HPDE6-E6E7 (cell line): Measurements from ENCODE around the gene ZXDC.

Source experiments
- DNase-seq: peaks from one replicate; pipeline ENCODE4 v3.0.0; 2011; ENCODE audit warnings: missing footprints; ENCODE audit errors: extremely low spot score

ZXDC gene

DNA sequence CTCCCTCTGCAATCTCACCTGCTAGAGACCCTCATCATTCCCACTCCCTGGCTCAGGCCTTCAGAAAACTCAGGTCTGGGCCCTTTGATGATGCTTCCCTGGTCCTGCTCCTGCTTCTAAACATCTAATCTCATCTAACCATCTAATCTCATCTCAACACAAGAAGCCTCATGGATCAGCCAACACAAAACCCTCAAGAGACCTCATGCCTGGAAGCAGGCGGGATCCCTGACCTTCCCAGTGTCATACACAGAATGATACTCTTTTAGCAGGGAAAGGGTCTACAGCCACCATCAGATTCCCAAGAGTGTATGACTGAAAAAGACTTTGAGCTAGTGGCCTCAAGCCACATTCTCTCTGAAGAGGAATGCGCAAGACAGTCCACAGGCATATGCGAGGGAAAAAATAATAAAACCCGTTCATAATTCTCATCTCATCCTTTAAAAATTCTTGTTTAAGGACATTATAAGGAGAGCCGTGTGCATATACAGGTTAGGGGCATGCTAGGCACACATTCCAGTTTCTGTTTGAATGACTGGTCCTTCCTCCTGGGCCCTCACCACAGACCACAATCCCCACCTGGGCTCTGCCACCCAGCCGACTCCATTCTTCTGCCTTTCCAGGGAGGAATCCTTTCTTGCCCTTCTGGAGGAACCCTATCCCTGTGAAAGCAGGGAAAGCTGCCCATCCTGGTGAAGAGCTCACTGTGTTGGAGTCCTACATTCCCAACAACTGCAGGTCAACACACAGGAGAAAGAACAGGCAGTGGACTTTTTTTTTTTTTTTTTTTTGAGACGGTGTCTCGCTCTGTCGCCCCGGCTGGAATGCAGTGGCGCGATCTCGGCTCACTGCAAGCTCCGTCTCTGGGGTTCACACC, 2.2 kb downstream of the ZXDC start:
- no peak for DNase-seq

DNA sequence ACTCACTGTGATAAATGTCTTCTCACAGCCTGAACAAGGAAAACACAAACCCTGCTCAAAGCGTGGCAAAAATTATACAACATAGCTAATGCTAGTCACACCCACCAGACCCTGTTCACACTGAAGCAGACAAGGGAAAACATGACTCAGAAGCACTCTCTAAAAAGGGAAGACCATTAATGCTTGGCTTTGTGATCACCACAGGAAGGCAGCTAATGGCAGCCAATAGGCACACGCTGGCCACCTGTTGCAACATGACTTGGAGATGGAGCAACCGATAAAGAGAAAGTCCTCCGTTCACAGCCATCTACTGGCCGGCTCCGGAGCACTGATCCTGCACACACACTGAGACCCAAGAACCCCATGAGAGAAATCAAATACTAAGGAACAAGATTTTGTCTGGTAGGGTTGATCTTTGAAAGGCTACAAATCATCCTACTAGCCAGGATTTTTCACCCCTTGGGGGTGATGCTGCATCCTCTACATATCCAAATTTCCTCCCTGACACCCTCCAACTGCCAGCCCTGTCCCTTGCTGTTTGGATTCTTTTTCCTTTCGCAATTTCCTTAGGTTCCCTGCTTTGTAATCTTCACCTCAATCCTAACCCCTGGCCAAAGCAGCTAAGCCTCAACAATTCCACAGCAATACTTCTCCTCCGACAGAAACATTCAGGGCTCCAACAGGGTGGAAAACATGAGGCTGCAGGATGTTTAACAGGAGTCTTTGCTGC, 3.2 kb downstream of the ZXDC start:
- peak; percentile 89 for DNase-seq

DNA sequence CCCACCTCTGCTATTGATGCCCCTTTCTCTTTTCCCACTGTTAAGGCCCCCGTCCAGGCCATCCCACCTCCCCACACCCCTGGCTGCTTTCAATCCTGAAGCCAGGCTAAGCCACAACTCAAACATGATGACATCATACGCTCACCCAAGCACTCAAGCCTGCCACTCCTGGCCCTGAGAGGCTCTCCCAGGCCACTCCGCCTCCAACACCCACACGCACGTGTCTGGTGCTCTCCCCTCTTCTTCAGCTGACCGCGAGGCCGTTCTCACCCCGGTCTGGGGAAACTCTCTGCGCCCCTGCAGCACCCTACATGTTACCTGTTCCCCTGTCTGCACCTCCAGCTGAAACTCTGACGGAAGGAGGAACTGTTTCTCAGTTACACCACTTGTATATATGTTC, 6.2 kb downstream of the ZXDC start:
- DNase-seq: no peak

DNA sequence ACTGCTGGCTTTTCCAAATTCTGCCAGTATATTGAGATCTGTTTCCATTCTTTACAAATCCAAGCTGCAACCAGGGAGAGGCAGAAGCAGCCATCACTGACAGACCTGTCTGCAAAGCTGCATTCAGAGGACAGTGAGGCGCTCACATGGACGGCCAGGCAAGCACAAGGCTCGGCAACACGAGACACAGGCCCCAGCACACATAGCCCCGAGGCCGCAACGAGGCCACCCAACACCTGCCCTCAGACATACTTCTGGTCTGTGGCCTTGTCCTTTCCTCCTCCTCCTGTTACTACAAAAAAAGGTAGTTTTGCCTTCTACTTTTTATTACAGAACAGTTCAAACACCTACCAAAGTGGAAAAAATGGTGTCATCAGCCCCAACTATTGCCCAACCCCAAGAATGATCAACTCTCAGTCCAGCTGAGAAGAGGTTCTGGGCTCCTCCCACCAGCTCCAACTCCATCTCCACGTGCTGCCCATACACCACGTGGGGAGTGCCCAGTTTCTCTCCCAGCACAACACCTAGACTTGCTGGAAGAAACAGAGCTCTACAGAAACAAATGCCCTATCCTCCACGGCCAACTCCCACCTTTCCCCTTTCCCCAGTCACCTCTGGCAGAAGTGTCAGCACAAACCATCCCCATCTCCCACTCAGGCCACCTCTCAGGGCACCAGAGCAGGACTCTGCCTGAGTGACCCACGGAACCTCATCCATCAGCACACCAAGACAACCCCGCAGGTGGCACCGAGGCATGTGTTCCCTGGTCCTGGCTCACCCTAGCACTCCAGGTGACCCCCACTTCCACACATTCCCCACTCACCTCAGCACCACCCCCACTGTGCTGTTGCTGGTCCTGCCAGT, 7.4 kb downstream of the ZXDC start:
- no peak for DNase-seq

DNA sequence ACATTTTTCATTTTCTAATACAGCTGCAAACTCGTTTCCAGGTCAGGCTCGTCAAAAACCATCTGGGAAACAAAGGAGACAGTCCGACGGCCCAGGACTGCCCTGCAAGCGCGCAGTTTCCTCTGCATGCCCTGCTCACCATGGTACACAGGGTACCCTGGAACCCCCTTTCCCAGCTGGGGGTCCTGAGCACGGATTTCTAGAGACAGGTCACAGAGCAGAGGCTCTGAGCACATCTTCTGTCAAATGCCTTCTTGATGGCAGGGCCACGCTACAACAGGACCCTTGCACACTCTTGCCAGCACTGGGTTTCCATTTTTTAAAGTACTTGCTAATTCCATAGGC, 8.1 kb downstream of the ZXDC start:
- no peak for DNase-seq

DNA sequence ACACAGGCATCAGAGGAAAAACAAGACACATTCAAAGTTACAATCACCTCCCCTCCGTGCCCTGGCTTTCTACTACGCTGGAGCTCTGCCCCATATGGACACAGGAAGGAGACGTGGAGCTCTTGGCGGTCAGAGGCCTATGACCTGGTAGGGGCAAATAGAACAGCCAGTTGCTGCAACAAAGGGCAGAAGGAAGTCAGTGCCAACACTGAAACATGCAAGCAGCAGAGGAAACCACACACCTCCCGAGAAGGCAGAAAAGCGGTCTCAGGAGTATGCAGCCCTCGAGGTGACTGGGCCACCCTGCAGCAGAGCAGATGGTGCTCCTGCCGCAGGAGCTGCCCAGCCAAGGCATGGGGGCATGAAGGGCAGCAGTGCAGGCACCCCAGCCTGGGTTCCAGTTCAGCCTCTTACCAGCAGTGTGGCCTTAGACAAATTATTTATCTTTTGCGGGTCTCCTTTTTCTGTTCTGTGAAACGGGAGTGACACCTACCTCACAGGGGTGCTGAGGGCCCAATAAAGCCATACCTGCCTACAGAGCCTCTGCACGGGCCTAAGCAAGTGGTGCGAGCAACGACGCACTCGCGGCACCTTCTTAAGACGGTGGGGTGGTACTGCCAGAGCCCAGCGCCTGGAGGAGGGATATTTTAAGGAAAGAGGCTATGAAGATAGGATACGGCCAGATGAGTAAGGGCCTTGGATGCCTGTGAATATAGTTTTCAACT, 8.6 kb downstream of the ZXDC start:
- no peak for DNase-seq

DNA sequence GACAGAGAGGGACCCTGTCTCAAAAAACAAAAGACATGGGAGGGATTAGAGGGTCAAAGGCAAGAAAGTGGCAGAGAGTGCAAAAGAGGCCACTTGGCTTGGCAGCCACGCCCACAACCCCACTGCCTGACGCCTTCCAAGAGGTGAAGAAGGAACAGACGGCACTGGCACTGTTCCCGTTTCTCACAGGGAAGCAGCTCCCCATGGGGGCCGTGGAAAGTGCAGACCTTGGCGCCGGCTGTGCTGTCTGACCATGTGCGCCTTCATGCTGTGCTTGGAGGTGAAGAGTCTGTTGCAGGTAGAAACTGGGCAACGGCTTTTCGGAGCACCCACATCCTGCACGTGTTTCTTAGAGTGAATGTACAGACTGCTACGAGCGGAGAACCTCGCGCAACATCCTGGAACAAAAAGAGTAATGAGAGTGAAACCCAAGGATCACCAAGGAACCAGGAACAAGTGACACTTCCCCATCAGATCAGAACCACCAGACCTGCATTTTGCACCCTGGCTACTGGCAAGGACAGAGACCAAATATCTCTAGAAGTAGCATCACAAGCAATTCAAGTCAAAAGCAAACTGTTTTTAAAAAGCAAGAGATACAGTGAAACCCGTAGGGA, 9.7 kb downstream of the ZXDC start:
- DNase-seq: no peak

DNA sequence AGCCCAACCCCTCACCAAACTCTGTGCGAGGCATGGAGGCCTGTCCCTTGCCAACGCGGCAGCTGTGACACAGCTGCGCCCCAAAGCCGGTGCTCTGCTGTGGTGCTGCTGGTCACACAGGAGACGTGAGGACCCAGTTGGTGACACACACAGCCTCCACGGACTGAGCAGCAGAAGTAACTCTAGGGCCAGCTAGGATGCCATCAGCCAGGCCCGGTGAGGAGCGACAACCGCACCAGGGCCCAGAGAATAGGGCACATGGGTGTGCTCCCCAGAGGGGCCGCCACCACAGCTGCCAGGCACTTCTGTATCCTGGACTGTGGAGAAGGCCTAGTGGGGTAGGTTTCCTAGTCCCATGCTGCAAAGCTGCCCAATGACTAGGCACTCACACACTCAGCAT, 10.7 kb downstream of the ZXDC start:
- no peak for DNase-seq

DNA sequence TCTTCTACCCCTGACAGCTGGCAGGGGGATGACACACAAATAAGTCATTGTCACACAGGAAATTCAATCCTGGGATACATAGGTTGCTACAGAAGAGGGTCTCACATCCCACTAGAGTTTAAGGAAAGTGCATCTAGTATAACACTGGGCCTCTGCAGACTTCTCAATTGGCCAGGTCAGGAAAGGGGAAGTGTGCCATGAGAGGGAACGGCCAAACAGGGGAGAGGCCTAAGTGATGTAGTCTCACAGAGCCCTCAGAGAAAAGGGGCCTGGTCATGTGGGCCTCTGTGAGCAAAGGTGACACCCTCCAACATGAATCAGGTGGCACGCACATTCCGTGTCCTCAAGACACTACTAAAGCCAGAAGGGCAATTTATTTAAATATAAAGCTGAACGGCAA, 11.2 kb downstream of the ZXDC start:
- DNase-seq: no peak

DNA sequence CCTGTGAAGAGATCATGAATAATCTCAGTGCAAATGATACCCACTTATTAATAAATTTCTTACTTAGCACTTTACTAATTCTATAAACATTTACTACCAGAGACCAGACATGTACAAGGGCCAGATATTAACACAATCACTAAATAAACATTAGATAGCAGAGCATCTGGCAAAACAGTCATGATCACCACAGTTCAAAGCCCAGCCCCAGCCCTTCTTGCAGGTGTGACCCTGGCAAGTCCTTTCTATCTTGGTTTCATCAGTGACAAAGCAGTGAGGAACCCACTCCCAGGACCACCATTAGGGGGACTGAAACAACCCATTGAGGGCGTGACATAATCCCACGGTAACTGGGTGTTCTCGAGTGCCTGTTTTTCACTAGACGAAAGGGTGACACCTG, 11.6 kb downstream of the ZXDC start:
- DNase-seq: no peak

DNA sequence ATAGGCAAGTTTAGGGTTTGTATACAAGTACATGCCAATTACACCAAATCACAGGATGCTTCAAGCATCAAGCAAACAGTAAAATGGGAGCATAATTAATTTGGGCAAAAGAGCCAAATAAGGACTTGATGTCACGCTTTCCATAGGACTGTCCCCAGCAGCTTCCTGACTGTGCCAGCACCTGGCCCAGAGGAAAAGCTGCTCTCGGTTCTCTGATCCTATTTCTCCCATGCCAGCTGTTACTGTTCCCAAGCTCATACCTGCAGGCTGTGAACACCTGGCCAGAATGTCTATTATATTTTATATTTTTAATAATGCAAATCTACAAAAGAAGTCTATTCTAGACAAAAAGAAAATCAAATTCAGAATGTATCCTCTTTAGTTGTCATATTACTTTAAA, 12.2 kb downstream of the ZXDC start:
- DNase-seq: no peak

DNA sequence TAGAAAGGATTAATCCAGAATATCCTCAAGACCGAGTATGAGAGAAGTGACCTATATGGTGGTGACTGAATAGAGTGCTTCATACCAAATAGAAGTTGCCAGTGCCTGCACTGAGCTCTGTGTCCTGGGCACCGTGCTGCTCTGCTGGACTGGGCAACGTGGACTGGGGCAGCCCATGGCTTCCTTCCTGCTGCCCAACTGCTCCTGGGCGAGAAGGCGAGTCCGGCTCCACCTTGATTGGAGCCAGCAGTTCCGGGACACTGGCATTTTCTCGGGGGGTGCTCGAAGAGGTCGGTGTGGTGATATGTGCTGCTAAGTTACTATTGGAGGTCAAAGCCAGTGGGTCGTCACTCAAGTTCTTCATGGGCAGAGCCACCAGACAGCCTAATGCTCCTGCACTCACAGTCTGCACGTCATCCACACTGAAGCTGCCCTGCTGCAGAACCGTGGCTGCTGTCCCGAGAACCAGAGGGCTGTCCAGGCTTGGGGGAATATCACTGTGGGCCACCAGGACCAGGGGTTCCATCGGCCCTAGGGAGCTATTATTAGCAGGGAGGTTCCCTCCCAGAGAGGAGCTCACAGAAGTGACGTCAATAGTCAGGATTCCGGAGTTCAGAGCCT, 14.1 kb downstream of the ZXDC start:
- DNase-seq: no peak

DNA sequence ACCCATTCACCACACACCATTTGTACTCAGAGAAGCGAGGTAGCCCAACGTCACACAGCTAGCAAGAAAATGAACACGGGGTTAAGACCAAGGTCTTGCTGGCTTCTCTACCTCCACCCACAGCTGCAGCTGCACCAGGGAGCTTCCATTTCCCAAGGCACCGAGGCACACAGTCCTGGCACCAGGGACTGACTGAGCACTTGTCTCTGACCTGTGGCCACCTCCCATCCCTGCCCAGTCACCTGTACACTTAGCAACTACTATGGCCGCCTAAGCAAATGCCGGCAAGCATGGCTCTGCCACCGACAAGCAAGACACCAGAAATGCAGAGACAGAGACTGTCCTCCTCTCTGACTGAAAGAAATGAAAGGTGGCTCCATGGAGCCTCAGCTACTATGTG, 15.3 kb downstream of the ZXDC start:
- DNase-seq: no peak

DNA sequence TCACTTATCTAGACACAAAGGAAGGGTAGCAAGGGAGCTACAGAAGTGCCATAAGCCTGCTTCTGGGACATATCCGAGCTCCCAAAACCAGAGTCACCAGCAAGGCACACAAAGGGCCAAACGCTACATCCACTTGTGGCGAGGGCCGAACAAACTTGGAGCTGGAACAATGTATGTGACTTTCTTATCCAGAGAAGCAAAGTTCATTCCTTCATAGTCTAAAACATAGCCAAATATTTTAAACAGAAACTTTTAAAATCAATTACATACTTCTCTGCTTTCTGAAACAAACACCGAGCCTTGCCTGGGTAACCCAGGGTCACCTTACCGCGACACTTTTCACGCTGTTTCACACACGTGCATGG, 15.9 kb downstream of the ZXDC start:
- DNase-seq: no peak

DNA sequence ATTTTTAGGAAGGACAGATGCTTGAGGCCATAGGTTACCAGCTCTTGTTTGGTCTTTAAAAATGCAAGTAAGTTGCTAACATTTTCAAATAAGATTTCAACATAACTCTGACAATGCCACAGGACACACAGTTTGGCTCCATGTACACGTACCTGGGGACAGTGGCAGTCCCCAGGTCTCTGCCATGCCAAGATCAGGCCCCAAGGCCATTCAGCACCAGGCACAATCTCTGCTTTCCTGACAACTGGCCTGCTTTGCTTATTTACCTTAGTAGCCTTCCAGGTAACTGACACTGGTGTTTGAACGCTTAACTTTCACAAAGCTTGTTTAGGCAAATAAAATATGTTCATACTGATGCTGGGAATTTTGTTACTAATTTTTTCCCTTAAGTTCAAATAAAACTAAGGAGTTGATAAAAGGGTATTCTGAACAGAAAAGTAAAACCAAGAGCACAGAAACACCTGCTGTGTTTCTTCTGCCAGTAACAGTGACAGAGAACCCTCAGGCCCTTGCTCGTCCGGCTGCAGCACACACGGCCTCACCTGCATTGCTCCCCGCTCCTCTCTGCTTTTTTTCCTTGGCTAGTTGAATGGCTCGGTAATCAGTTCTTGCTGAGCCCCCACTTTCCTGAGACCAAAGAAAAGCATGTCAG, 16.5 kb downstream of the ZXDC start:
- DNase-seq: no peak

DNA sequence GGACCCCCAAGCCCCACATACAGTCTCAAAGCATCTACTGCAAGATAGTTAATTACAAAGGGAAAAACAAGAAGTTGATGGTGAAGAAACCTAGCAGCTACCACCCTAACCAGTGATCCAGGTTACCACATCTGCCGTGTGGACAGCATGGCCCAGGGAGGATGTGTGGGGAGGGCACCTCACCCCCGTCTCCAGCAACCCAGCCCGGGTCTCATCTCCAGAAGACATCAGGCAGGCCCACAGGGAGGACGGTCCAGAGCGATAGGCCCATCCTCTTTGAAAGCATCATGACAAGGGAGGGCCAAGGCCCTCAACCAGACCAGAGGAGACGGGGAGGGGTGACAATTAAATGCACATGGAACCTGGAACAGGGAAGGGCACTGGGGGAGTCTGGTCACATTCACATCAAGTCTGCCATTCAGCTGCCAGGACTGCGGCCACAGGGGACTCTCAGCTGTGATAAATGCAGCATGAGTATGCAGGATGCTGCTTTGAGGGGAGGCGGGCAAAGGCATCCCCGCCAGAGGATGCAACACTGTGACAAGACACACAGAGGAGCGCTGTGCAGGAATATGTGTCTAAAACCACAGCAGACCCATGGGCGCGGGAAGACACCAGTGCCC, 18.8 kb downstream of the ZXDC start:
- no peak for DNase-seq

DNA sequence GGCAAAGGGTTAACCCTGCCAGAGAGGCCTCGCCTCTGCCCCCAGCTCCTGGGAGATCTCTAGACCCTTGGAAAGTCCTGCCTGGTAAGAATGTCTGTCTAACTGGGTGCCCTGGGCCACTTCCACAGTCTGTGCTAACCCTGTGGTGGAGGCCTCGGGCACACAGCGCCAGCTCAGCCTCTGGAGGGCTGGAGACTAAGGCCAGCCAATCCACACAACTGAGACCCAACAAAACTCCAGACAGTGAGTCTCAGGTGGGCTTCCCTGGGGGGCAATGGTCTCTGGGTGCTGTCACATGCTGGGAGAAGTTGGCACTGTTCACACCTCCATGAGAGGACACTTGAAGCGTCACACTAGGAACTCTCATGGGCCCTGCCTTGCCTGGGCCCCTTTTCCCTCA, 19.5 kb downstream of the ZXDC start:
- DNase-seq: no peak

DNA sequence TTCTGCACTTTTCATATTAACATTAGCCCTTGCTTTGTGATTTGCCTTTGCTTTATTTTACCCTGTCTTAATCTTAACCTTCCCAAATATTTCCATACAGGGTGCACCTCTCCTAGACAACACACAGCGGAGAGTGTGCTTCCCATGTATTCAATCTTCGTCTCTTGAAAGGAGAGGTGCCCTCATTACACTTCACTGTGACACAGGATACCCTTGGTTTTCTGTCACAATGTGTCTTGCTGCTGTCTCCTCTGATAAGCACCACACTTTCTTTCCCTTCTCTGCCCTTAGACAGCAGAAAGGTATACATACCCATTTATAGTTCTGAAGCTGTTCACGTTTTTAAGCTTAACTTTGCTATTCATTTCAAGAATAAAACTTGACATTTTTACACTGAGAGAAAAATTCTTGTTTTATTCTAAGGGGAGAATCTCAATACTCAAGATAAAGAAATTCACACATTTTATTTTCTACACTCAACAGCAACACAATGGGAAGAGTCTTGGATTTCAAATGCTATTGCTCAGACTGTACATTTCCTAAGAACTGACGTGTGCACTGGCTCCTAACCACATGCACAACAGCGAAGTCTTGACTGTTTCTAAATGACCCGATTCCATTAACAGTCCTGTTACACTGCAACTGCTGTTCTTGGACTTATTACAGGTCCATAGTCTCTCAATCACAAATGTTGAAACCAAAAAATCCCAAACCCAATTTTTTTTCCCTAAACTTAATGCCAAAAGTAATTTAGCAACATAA, 21.1 kb downstream of the ZXDC start:
- DNase-seq: no peak

DNA sequence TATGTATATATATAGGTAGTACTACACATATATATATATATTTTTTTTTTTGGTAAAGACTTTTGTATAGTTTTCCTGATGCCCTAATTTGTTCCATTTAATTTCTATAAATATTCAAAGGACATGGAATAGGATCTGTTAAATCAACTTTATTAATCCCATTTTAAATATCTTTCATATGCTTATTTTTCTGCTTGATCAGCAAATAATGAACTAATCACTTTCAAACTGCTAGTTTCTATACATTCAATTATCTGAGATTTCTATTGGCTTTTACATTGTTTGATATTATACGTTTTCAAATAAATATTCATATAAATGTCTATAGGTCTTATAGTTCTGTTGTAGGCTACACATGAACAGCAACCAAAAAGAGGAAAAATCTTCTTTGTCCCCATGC, 21.7 kb downstream of the ZXDC start:
- DNase-seq: no peak
